ENCODE data around the gene TICAM1. TPM values are rescaled to one million over a fixed set of nuclear protein-coding genes. Genes with fewer than 3 reads are reported as not detected.
A peak's percentile ranks its signal among the peaks of the same experiment; 100 is the strongest.

The TICAM1 gene
- polyA plus RNA-seq (2011; rRNA removed) = 1.0 and 2.9 TPM in 2 replicates
- polyA minus RNA-seq (2011; rRNA and poly(A)+ RNA removed) = 0.96 and 1.2 TPM in 2 replicates

GRCh38 chr19:4831304-4831978 is at the start of gene TICAM1:
Gene TICAM1, minus strand, starts transcription at chr19:4831712. Its CDS starts 13,335 bp downstream, at chr19:4818377.
- Histone ChIP-seq H3K4me3 (ENCODE audit: low read depth, low read length) (peak within 1 kb of the TSS; percentile 84), H3K9me3 (ENCODE audit: control insufficient read depth, insufficient read depth, low read length) (no peaks in the 10 kb centered on the region), H3K27ac (ENCODE audit: low read depth, low read length) (no peak within 1 kb of the TSS), H3K27me3 (ENCODE audit: control insufficient read depth, insufficient read depth, low read length) (no peaks in the 10 kb centered on the region)
- CTCF ChIA-PET = interaction anchor here (0.7 to 0.9 kb wide), 3 partner anchors 20 to 22 kb away, joined by 3 to 7 read pairs (median 4); no protein-coding TSS in a partner anchor
- no peak for DNase-seq (ENCODE audit: low read depth, low spot score)
- no peak for TF ChIP-seq CTCF (IDR thresholded peaks at IDR 0.05; ENCODE audit: low read depth, low read length)
- POLR2A ChIA-PET = interaction anchor here (0.5 to 0.7 kb wide), 5 partner anchors 13 to 1542 kb away, joined by 3 to 9 read pairs (median 8); no protein-coding TSS in a partner anchor

GRCh38 chr19:4879041-4879440 is 47.5 kb upstream of the TICAM1 start:
- TF ChIP-seq CTCF (IDR thresholded peaks at IDR 0.05; ENCODE audit: low read depth, low read length) = no peak
- ChIA-PET POLR2A (no interaction called here), CTCF (interaction anchor here (0.5 kb wide), 1 partner anchor 32 kb away, joined by 3 read pairs; no protein-coding TSS in a partner anchor)
- DNase-seq (ENCODE audit: low read depth, low spot score) = no peak
- Histone ChIP-seq H3K27ac (ENCODE audit: low read depth, low read length) (no peak overlapping the region), H3K27me3 (ENCODE audit: control insufficient read depth, insufficient read depth, low read length) (no peaks in the 10 kb centered on the region), H3K4me3 (ENCODE audit: low read depth, low read length) (no peak overlapping the region), H3K9me3 (ENCODE audit: control insufficient read depth, insufficient read depth, low read length) (no peaks in the 10 kb centered on the region; the same call in 1 of the 2 replicates)

GRCh38 chr19:4878491-4878968 is 47.0 kb upstream of the TICAM1 start:
- Histone ChIP-seq H3K27ac (ENCODE audit: low read depth, low read length) (peak overlapping the region; percentile 11), H3K4me3 (ENCODE audit: low read depth, low read length) (no peak overlapping the region), H3K27me3 (ENCODE audit: control insufficient read depth, insufficient read depth, low read length) (no peaks in the 10 kb centered on the region), H3K9me3 (ENCODE audit: control insufficient read depth, insufficient read depth, low read length) (no peaks in the 10 kb centered on the region; the same call in 1 of the 2 replicates)
- POLR2A ChIA-PET = no interaction called here
- CTCF ChIA-PET = interaction anchor here (0.5 kb wide), 1 partner anchor 33 kb away, joined by 3 read pairs; no protein-coding TSS in a partner anchor
- TF ChIP-seq CTCF (IDR thresholded peaks at IDR 0.05; ENCODE audit: low read depth, low read length) = no peak
- no peak for DNase-seq (ENCODE audit: low read depth, low spot score)

- no peak for DNase-seq (ENCODE audit: low read depth, low spot score)
- peak overlapping the region; percentile 11 for H3K27ac ChIP-seq (ENCODE audit: low read depth, low read length)
- H3K4me3 ChIP-seq (ENCODE audit: low read depth, low read length) = no peak overlapping the region
- H3K27me3 ChIP-seq (ENCODE audit: control insufficient read depth, insufficient read depth, low read length) = no peaks in the 10 kb centered on the region
- ChIA-PET CTCF (no interaction called here), POLR2A (no interaction called here)
- no peaks in the 10 kb centered on the region; the same call in 1 of the 2 replicates for H3K9me3 ChIP-seq (ENCODE audit: control insufficient read depth, insufficient read depth, low read length)
- TF ChIP-seq CTCF (IDR thresholded peaks at IDR 0.05; ENCODE audit: low read depth, low read length) = no peak
Measured at GRCh38 chr19:4877753-4878490, 46.4 kb upstream of the TICAM1 start.
